Neural progenitor cell (in vitro differentiated cells): Measurements from ENCODE around the gene ASIC2. TPM values are rescaled to one million over a fixed set of nuclear protein-coding genes. Genes with fewer than 3 reads are reported as not detected.

Experiments
- DNase-seq: peaks from one replicate; pipeline ENCODE4 v3.0.0-alpha.2; 2016; ENCODE audit warnings: low spot score
- H2AFZ ChIP-seq: fragments of 200-600 bp; sonication (generic); replicated peaks from 2 replicates; pipeline ENCODE4 v1.6.1; 2016; ENCODE audit warnings: antibody characterized with exemption
- H3F3A ChIP-seq: fragments of 200-600 bp; sonication (generic); 2 replicates; pipeline ENCODE4 v1.6.1; 2016; ENCODE audit warnings: antibody characterized with exemption, low read depth
- H3K27ac ChIP-seq: fragments of 200-600 bp; sonication (generic); 2 replicates; pipeline ENCODE4 v1.5.1; 2016; ENCODE audit warnings: mild to moderate bottlenecking
- H3K27me3 ChIP-seq: fragments of 200-600 bp; sonication (generic); 2 replicates; pipeline ENCODE4 v1.6.1; 2016; ENCODE audit warnings: mild to moderate bottlenecking, moderate library complexity
- H3K36me3 ChIP-seq: fragments of 200-600 bp; sonication (generic); 2 replicates; pipeline ENCODE4 v1.5.1; 2016
- H3K4me1 ChIP-seq: fragments of 200-600 bp; sonication (generic); 2 replicates; pipeline ENCODE4 v1.6.1; 2016; ENCODE audit warnings: mixed run types
- H3K4me2 ChIP-seq: fragments of 200-600 bp; sonication (generic); 2 replicates; pipeline ENCODE4 v1.6.1; 2016
- H3K4me3 ChIP-seq: fragments of 200-600 bp; sonication (generic); 2 replicates; pipeline ENCODE4 v1.5.1; 2016
- H3K79me2 ChIP-seq: fragments of 200-600 bp; sonication (generic); 2 replicates; pipeline ENCODE4 v1.6.1; 2016; ENCODE audit warnings: low read depth
- H3K9ac ChIP-seq: fragments of 200-600 bp; sonication (generic); 2 replicates; pipeline ENCODE4 v1.6.1; 2016
- H3K9me3 ChIP-seq: fragments of 200-600 bp; sonication (generic); 2 replicates; pipeline ENCODE4 v1.5.1; 2016; ENCODE audit warnings: low read depth
- H4K20me1 ChIP-seq: fragments of 200-600 bp; sonication (generic); 2 replicates; pipeline ENCODE4 v1.6.1; 2016; ENCODE audit warnings: low read depth
- H3K27ac Mint-ChIP-seq: 3 replicates; pipeline ENCODE4 v1.8.0; 2021; ENCODE audit warnings: mixed read lengths
- H3K27me3 Mint-ChIP-seq: 2 replicates; pipeline ENCODE4 v1.8.0; 2022; ENCODE audit warnings: low read depth, mild to moderate bottlenecking, inconsistent platforms, moderate library complexity, mixed read lengths; ENCODE audit not compliant: insufficient read depth
- H3K36me3 Mint-ChIP-seq: 3 replicates; pipeline ENCODE4 v1.8.0; 2021; ENCODE audit warnings: mixed read lengths
- H3K4me1 Mint-ChIP-seq: 3 replicates; pipeline ENCODE4 v1.8.0; 2021; ENCODE audit warnings: mixed read lengths
- H3K4me3 Mint-ChIP-seq: 3 replicates; pipeline ENCODE4 v1.8.0; 2021; ENCODE audit warnings: mild to moderate bottlenecking, moderate library complexity, mixed read lengths
- H3K9me3 Mint-ChIP-seq: 3 replicates; pipeline ENCODE4 v1.8.0; 2020; ENCODE audit warnings: mixed read lengths
- EZH2 ChIP-seq: fragments of 200-600 bp; sonication (generic); IDR thresholded peaks from 2 replicates; pipeline ENCODE4 v1.6.1; 2017; ENCODE audit warnings: antibody characterized with exemption, mild to moderate bottlenecking, moderate library complexity
- EZH2phosphoT487 ChIP-seq: fragments of 200-600 bp; sonication (generic); IDR thresholded peaks from 2 replicates; pipeline ENCODE4 v1.6.1; 2017; ENCODE audit warnings: antibody characterized with exemption
- total RNA-seq: library from RNA; depleted of rRNA; stranded (reverse); fragments of >200 nt; gene quantifications from 2 replicates; pipeline ENCODE4 v1.2.3, GENCODE V29; 2015; ENCODE audit warnings: low replicate concordance
- TF ChIP-seq, protein P1 (sequence below): fragments of 200-600 bp; sonication (generic); IDR thresholded peaks from 2 replicates; pipeline ENCODE4 v1.5.1; 2017; ENCODE audit warnings: antibody characterized with exemption, mild to moderate bottlenecking

Gene ASIC2
- total RNA-seq, 1 donor from 2014 or later, result 2.3 TPM

DNA sequence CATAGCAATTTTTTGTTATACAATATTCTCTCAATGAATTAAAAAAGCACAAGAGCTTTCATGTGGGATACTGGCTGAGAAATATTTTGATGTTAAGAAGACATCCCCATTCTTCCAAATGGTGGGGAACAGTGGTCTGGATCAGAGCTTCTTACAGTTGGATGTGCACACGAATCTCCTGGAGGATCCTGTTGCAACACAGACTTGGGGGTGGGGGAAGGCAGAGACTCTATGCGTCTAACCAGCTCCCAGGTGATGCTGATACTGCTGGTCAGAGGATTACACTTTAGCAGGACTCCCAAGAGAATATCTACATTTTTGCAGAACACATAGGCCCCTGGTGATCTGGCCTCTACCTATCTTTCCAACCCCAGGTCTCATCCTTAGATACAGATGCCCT lies 193.2 kb downstream of the ASIC2 start:
- Histone ChIP-seq H3K27ac (no peak overlapping the region), H3K9ac (no peak overlapping the region), H3K9me3 (no peaks in the 10 kb centered on the region), H3K36me3 (no peaks in the 10 kb centered on the region), H3K4me2 (no peak overlapping the region), H2AFZ (no peak overlapping the region), H3K27me3 (no peaks in the 10 kb centered on the region), H3K4me3 (no peak overlapping the region), H3K4me1 (no peaks in the 10 kb centered on the region), H3K79me2 (no peaks in the 10 kb centered on the region), H4K20me1 (no peaks in the 10 kb centered on the region), H3F3A (no peaks in the 10 kb centered on the region)
- Mint-ChIP-seq H3K27me3 (peaks cover 2% of the 10 kb centered on the region), H3K4me1 (no peaks in the 10 kb centered on the region), H3K36me3 (no peaks in the 10 kb centered on the region), H3K27ac (no peak overlapping the region), H3K9me3 (no peaks in the 10 kb centered on the region), H3K4me3 (no peak overlapping the region)
- TF ChIP-seq EZH2 (no peak), EZH2phosphoT487 (no peak)
- TF ChIP-seq, protein P1, sequence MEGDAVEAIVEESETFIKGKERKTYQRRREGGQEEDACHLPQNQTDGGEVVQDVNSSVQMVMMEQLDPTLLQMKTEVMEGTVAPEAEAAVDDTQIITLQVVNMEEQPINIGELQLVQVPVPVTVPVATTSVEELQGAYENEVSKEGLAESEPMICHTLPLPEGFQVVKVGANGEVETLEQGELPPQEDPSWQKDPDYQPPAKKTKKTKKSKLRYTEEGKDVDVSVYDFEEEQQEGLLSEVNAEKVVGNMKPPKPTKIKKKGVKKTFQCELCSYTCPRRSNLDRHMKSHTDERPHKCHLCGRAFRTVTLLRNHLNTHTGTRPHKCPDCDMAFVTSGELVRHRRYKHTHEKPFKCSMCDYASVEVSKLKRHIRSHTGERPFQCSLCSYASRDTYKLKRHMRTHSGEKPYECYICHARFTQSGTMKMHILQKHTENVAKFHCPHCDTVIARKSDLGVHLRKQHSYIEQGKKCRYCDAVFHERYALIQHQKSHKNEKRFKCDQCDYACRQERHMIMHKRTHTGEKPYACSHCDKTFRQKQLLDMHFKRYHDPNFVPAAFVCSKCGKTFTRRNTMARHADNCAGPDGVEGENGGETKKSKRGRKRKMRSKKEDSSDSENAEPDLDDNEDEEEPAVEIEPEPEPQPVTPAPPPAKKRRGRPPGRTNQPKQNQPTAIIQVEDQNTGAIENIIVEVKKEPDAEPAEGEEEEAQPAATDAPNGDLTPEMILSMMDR, result no peak
- DNase-seq, result no peak

DNA sequence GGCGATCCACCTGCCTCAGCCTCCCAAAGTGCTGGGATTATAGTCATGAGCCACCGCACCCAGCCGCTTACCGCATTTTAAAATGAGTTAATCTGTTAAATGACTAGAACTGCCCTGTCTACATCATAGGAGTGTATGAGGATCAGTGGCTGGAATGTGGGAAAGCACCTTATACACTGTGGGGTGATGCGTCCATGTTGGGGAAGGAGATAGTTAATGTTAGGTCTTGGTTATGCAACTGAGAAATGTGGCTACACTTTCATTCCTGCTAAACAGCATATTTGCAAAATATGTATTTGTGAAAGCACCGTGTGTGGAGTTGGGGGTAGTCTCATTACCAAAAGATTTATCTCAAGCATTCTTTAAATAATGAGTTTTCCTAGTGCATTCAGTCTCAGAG lies 193.8 kb downstream of the ASIC2 start:
- Histone ChIP-seq H3K4me1 (no peaks in the 10 kb centered on the region), H3K79me2 (no peaks in the 10 kb centered on the region), H3K36me3 (no peaks in the 10 kb centered on the region), H3K4me2 (no peak overlapping the region), H3K4me3 (no peak overlapping the region), H3F3A (no peaks in the 10 kb centered on the region), H3K27ac (no peak overlapping the region), H3K9ac (no peak overlapping the region), H2AFZ (no peak overlapping the region), H3K9me3 (no peaks in the 10 kb centered on the region), H4K20me1 (no peaks in the 10 kb centered on the region), H3K27me3 (no peaks in the 10 kb centered on the region)
- Mint-ChIP-seq H3K27ac (no peak overlapping the region), H3K27me3 (peaks cover 3% of the 10 kb centered on the region), H3K4me1 (no peaks in the 10 kb centered on the region), H3K36me3 (no peaks in the 10 kb centered on the region), H3K9me3 (no peaks in the 10 kb centered on the region), H3K4me3 (no peak overlapping the region)
- DNase-seq, result no peak
- TF ChIP-seq, protein P1, result no peak
- TF ChIP-seq EZH2 (no peak), EZH2phosphoT487 (no peak)

DNA sequence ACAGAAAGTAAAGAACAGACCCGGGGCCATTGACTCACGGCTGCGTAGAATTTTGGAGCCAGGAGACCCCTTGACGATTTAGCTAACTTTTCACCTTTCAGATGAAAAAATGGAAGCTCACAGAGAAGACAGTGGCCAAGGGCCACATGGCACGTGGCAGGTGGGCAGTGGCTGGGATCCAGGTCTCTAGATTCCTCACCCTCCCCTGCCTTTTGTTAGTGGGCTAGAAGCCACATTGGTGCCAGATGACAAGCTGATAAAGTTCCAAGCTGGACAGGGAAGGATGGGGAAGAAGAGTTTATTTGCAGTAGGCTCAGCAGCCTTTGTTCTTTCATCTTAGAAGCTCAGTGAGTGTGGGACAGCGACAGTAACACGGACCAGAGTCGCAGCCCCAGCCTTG lies 195.7 kb downstream of the ASIC2 start:
- no peaks in the 10 kb centered on the region for H3K9me3 Mint-ChIP-seq
- no peak overlapping the region for H3K4me3 Mint-ChIP-seq
- no peak overlapping the region for H3K9ac ChIP-seq
- H3F3A ChIP-seq, result no peaks in the 10 kb centered on the region
- no peak overlapping the region for H2AFZ ChIP-seq
- no peaks in the 10 kb centered on the region for H3K36me3 Mint-ChIP-seq
- H3K27me3 Mint-ChIP-seq, result peaks cover 2% of the 10 kb centered on the region
- H4K20me1 ChIP-seq, result no peaks in the 10 kb centered on the region
- no peak overlapping the region for H3K4me2 ChIP-seq
- DNase-seq, result no peak
- H3K4me1 Mint-ChIP-seq, result no peaks in the 10 kb centered on the region
- H3K4me1 ChIP-seq, result no peaks in the 10 kb centered on the region
- H3K36me3 ChIP-seq, result no peaks in the 10 kb centered on the region
- H3K27me3 ChIP-seq, result no peaks in the 10 kb centered on the region
- no peak for TF ChIP-seq EZH2phosphoT487
- TF ChIP-seq EZH2, result no peak
- TF ChIP-seq, protein P1, result no peak
- no peaks in the 10 kb centered on the region for H3K79me2 ChIP-seq
- H3K9me3 ChIP-seq, result no peaks in the 10 kb centered on the region
- H3K4me3 ChIP-seq, result no peak overlapping the region
- no peak overlapping the region for H3K27ac ChIP-seq
- no peak overlapping the region for H3K27ac Mint-ChIP-seq

DNA sequence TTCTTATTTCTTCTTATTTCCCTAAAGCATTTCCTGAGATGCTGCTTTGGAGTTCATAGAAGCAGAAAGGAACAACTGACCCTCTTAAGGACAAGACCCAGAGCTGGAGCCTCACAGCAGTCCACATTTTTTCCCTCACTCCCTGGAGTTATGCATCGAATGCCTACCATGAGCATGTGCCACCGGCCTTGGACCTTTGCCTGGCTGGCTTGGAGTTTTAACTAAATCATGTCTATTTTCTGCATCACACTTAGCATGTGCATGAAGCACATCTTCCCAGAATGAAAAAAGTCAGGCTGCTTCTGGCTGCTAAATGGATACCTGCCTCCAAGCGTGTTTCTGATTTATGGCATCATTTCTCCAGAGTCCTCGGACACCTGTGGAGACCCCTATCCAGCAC lies 196.9 kb downstream of the ASIC2 start:
- Histone ChIP-seq H3K36me3 (no peaks in the 10 kb centered on the region), H3K9ac (no peak overlapping the region), H3F3A (no peaks in the 10 kb centered on the region), H4K20me1 (no peaks in the 10 kb centered on the region), H3K4me1 (no peaks in the 10 kb centered on the region), H2AFZ (no peak overlapping the region), H3K79me2 (no peaks in the 10 kb centered on the region), H3K27me3 (no peaks in the 10 kb centered on the region), H3K4me2 (no peak overlapping the region), H3K4me3 (no peak overlapping the region), H3K9me3 (no peaks in the 10 kb centered on the region), H3K27ac (no peak overlapping the region)
- TF ChIP-seq EZH2phosphoT487 (no peak), EZH2 (no peak)
- TF ChIP-seq, protein P1, result no peak
- Mint-ChIP-seq H3K27ac (no peak overlapping the region), H3K27me3 (peaks cover 2% of the 10 kb centered on the region), H3K4me3 (no peak overlapping the region), H3K9me3 (no peaks in the 10 kb centered on the region), H3K4me1 (peaks cover under 1% of the 10 kb centered on the region), H3K36me3 (no peaks in the 10 kb centered on the region)
- DNase-seq, result no peak
